ENCODE results near the gene POLD2. TPM values are rescaled to one million over a fixed set of nuclear protein-coding genes. Genes with fewer than 3 reads are reported as not detected.

The POLD2 gene
- total RNA-seq, 1 experiment from 2014 or later = 131 TPM

DNA sequence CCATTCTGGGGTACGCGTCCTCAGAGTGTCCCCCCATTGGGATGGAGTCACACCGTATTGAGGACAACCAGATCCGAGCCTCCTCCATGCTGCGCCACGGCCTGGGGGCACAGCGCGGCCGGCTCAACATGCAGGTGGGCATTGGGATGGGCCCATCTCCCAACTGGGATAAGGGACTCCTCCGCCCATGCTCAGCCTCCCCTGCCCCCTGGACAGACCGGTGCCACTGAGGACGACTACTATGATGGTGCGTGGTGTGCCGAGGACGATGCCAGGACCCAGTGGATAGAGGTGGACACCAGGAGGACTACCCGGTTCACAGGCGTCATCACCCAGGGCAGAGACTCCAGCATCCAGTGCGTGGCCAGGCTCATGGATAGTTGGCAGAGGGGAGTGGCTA lies 13.4 kb downstream of the POLD2 start:
- H3K9ac ChIP-seq (ENCODE audit: extremely low read depth, insufficient read length, low read length) = no peak overlapping the region
- no peaks in the 10 kb centered on the region for H3K9me3 ChIP-seq (ENCODE audit: control insufficient read depth, low read depth, low read length)
- H3K18ac ChIP-seq (ENCODE audit: insufficient read length, low read depth, low read length) = no peak overlapping the region
- H2BK12ac ChIP-seq (ENCODE audit: insufficient read length, low read depth, low read length) = no peak overlapping the region
- TF ChIP-seq, protein P1, sequence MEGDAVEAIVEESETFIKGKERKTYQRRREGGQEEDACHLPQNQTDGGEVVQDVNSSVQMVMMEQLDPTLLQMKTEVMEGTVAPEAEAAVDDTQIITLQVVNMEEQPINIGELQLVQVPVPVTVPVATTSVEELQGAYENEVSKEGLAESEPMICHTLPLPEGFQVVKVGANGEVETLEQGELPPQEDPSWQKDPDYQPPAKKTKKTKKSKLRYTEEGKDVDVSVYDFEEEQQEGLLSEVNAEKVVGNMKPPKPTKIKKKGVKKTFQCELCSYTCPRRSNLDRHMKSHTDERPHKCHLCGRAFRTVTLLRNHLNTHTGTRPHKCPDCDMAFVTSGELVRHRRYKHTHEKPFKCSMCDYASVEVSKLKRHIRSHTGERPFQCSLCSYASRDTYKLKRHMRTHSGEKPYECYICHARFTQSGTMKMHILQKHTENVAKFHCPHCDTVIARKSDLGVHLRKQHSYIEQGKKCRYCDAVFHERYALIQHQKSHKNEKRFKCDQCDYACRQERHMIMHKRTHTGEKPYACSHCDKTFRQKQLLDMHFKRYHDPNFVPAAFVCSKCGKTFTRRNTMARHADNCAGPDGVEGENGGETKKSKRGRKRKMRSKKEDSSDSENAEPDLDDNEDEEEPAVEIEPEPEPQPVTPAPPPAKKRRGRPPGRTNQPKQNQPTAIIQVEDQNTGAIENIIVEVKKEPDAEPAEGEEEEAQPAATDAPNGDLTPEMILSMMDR (conservative IDR thresholded peaks at IDR 0.05) = no peak
- H2AFZ ChIP-seq (ENCODE audit: low read length) = no peak overlapping the region
- H3K27me3 ChIP-seq (ENCODE audit: insufficient read depth, low read length) = no peaks in the 10 kb centered on the region; the same call in 1 of the 2 replicates
- no peaks in the 10 kb centered on the region for H3K79me2 ChIP-seq (ENCODE audit: insufficient read depth, low read length)
- H3K4me1 ChIP-seq (ENCODE audit: insufficient read depth, low read length) = no peaks in the 10 kb centered on the region; the same call in 1 of the 2 replicates
- no peak overlapping the region for H3K27ac ChIP-seq (ENCODE audit: insufficient read length, low read depth, low read length)
- H4K5ac ChIP-seq (ENCODE audit: insufficient read length, low read depth, low read length) = no peak overlapping the region
- Mint-ChIP-seq H3K9me3 (no peaks in the 10 kb centered on the region), H3K4me3 (no peak overlapping the region), H3K36me3 (ENCODE audit: insufficient read depth in 1 of 3, low read depth in 3 of 3) (peaks cover 10 to 36% (median 35%) of the 10 kb centered on the region in 3 experiments), H3K27ac (no peak overlapping the region), H3K4me1 (peaks cover 9 to 13% of the 10 kb centered on the region in 2 experiments), H3K27me3 (ENCODE audit: low read depth) (peaks cover 13% of the 10 kb centered on the region)
- H3K23ac ChIP-seq (ENCODE audit: insufficient read length, low read depth, low read length) = no peak overlapping the region
- no peak overlapping the region for H2BK5ac ChIP-seq (ENCODE audit: insufficient read length, low read length)
- no peak overlapping the region for H3T11ph ChIP-seq (ENCODE audit: low read length)
- H4K20me1 ChIP-seq (ENCODE audit: control insufficient read depth, insufficient read depth, insufficient read length) = no peaks in the 10 kb centered on the region
- no peak overlapping the region for H2BK20ac ChIP-seq (ENCODE audit: low read depth, low read length, poor library complexity, severe bottlenecking)
- H3K79me1 ChIP-seq (ENCODE audit: insufficient read depth, low read depth, low read length, poor library complexity, severe bottlenecking) = no peaks in the 10 kb centered on the region
- peaks cover 2% of the 10 kb centered on the region for H3K23me2 ChIP-seq (ENCODE audit: insufficient read length, low read depth, low read length, poor library complexity, severe bottlenecking)
- no peak for DNase-seq
- no peak overlapping the region for H3K4me2 ChIP-seq (ENCODE audit: insufficient read depth, insufficient read length, low read length)
- no peak overlapping the region for H4K8ac ChIP-seq (replicated peaks; ENCODE audit: insufficient read length, low read depth, low read length)
- WGBS (ENCODE audit: extremely low coverage, insufficient read length, low lambda C conversion rate) = no CpG with 5 or more reads among the region's 18 CpGs
- no peak overlapping the region for H2BK120ac ChIP-seq (ENCODE audit: low read depth, low read length, poor library complexity, severe bottlenecking)
- H3K4ac ChIP-seq (ENCODE audit: low read depth, low read length) = no peak overlapping the region
- no peak overlapping the region for H3K14ac ChIP-seq (ENCODE audit: insufficient read depth, low read length)
- no peak overlapping the region for H4K91ac ChIP-seq (ENCODE audit: insufficient read length, low read depth, low read length)
- H2BK15ac ChIP-seq (ENCODE audit: low read depth, low read length) = no peak overlapping the region
- no peak overlapping the region for H2AK5ac ChIP-seq (ENCODE audit: insufficient read length, low read length)
- H3K56ac ChIP-seq (ENCODE audit: insufficient read length, low read depth, low read length) = no peak overlapping the region
